ENCODE results near the gene SIN3B. TPM values are rescaled to one million over a fixed set of nuclear protein-coding genes. Genes with fewer than 3 reads are reported as not detected.

SIN3B gene
- total RNA-seq, 1 donor from 2014 or later = 34.6 TPM

Small RNA genes within 50 kb of the gene (small RNA-seq; reads per million reads assigned to genes)
- gene AC008737.3 = not detected
- not detected for gene RN7SL823P
- not detected for gene RN7SL835P

Other genes with a start within 250 kb of the SIN3B start
- 3.7 TPM for gene MED26, start 201.2 kb upstream of the SIN3B start, total RNA-seq
- gene SMIM7, start 169.3 kb upstream of the SIN3B start, total RNA-seq = 41.6 TPM
- 8.6 TPM for gene TMEM38A, start 168.3 kb upstream of the SIN3B start, total RNA-seq
- 0.41 TPM for gene NWD1, start 109.6 kb upstream of the SIN3B start, total RNA-seq
- gene F2RL3, start 59.6 kb downstream of the SIN3B start, total RNA-seq = under 0.01 TPM
- 4.9 TPM for gene CPAMD8, start 197.4 kb downstream of the SIN3B start, total RNA-seq
- 2.0 TPM for gene HAUS8, start 246.1 kb downstream of the SIN3B start, total RNA-seq
- 21.2 TPM for gene MYO9B, start 246.4 kb downstream of the SIN3B start, total RNA-seq

All from frontal cortex (tissue), 1 donor.